Astrocyte of the spinal cord (primary cell): ENCODE measurements around the gene ARAP2.
A peak's percentile ranks its signal among the peaks of the same experiment; 100 is the strongest.

Source experiments
- DNase-seq: peaks from one replicate; pipeline ENCODE4 v3.0.0; 2011; ENCODE audit warnings: low read depth, low spot score
- H3K4me3 ChIP-seq: 2 replicates; pipeline ENCODE4 v1.5.1; 2011; ENCODE audit warnings: low read depth, mild to moderate bottlenecking, low read length, moderate library complexity
- CTCF ChIP-seq: IDR thresholded peaks from 2 replicates; pipeline ENCODE4 v1.5.1; 2012; ENCODE audit warnings: low read depth, mild to moderate bottlenecking, low read length, inconsistent platforms
- in situ Hi-C: cut with HindIII; loops from 2 replicates; pipeline ENCODE4 v1.10.0; 2017; ENCODE audit warnings: low sequenced_read_pairs

The ARAP2 gene

GRCh38 chr4:36164900-36165630, 79.2 kb downstream of the ARAP2 start:
- no peak for TF ChIP-seq CTCF
- DNase-seq: peak; percentile 25
- in situ Hi-C loops: no loop called here
- H3K4me3 ChIP-seq: no peak overlapping the region

- H3K4me3 ChIP-seq: no peak overlapping the region
- no peak for DNase-seq
- in situ Hi-C loops: no loop called here
- TF ChIP-seq CTCF: no peak
These were observed 81.1 kb downstream of the ARAP2 start for GRCh38 chr4:36163198-36163597.

- no peak for TF ChIP-seq CTCF
- in situ Hi-C loops: no loop called here
- DNase-seq: no peak
- no peak overlapping the region for H3K4me3 ChIP-seq
These were observed 85.1 kb downstream of the ARAP2 start for GRCh38 chr4:36159208-36159607.

- no peak for TF ChIP-seq CTCF
- no peak for DNase-seq
- no peak overlapping the region for H3K4me3 ChIP-seq
- in situ Hi-C loops: no loop called here
These were observed 91.6 kb downstream of the ARAP2 start for GRCh38 chr4:36152735-36153134.

- H3K4me3 ChIP-seq: no peak overlapping the region
- no peak for DNase-seq
- no peak for TF ChIP-seq CTCF
- in situ Hi-C loops: no loop called here
These were observed 101.8 kb downstream of the ARAP2 start for GRCh38 chr4:36142504-36142903.

- in situ Hi-C loops: no loop called here
- H3K4me3 ChIP-seq: no peak overlapping the region
- no peak for TF ChIP-seq CTCF
- DNase-seq: no peak
These were observed 103.1 kb downstream of the ARAP2 start for GRCh38 chr4:36141186-36141585.

GRCh38 chr4:36140421-36140820, 103.9 kb downstream of the ARAP2 start:
- in situ Hi-C loops: no loop called here
- no peak overlapping the region for H3K4me3 ChIP-seq
- no peak for TF ChIP-seq CTCF
- no peak for DNase-seq
